Fibroblast of skin of left quadriceps (primary cell): Measurements from ENCODE around the gene ZNF232.
"Not testable (repeated sequence)": the region's sequence is repeated elsewhere in the genome, so short reads cannot be mapped to it uniquely, and the experiment has no call there.

Experiments
- DNase-seq, 2 experiments: peaks; one replicate each; pipeline ENCODE4 v3.0.0-alpha.2; 2013; ENCODE audit warnings: low read depth in 2 of 2

Gene ZNF232

GRCh38 chr17:5129770-5130169 is 18.1 kb upstream of the ZNF232 start:
- DNase-seq = not testable (repeated sequence)

- no peak for DNase-seq
Measured at GRCh38 chr17:5128905-5129535, 17.3 kb upstream of the ZNF232 start.

- DNase-seq = not testable (repeated sequence)
Measured at GRCh38 chr17:5128387-5128786, 16.7 kb upstream of the ZNF232 start.

- no peak for DNase-seq
Measured at GRCh38 chr17:5127910-5128309, 16.2 kb upstream of the ZNF232 start.

- DNase-seq = no peak
Measured at GRCh38 chr17:5126719-5127488, 15.2 kb upstream of the ZNF232 start.

GRCh38 chr17:5124896-5125295 is 13.2 kb upstream of the ZNF232 start:
- DNase-seq = not testable (repeated sequence)

GRCh38 chr17:5124125-5124760 is 12.6 kb upstream of the ZNF232 start:
- DNase-seq = not testable (repeated sequence)

- no peak for DNase-seq
Measured at GRCh38 chr17:5123343-5124124, 11.9 kb upstream of the ZNF232 start.

GRCh38 chr17:5122586-5123342 is 11.1 kb upstream of the ZNF232 start:
- DNase-seq = no peak

- not testable (repeated sequence) for DNase-seq
Measured at GRCh38 chr17:5122056-5122455, 10.4 kb upstream of the ZNF232 start.

- no peak for DNase-seq
Measured at GRCh38 chr17:5121186-5121841, 9.6 kb upstream of the ZNF232 start.

GRCh38 chr17:5120436-5121185 is 8.9 kb upstream of the ZNF232 start:
- not testable (repeated sequence) for DNase-seq

- DNase-seq = no peak
Measured at GRCh38 chr17:5120036-5120435, 8.4 kb upstream of the ZNF232 start.

- no peak for DNase-seq
Measured at GRCh38 chr17:5118219-5118618, 6.5 kb upstream of the ZNF232 start.

- DNase-seq = no peak
Measured at GRCh38 chr17:5115673-5116651, 4.3 kb upstream of the ZNF232 start, which contains the start of gene USP6. USP6 (plus strand) TSS chr17:5116032; CDS start chr17:5130368, 14,336 bp downstream.

- DNase-seq = no peak
Measured at GRCh38 chr17:5110816-5111215, 862 bp downstream of the ZNF232 start.

- DNase-seq = no peak
Measured at GRCh38 chr17:5100832-5101231, 10.8 kb downstream of the ZNF232 start.

GRCh38 chr17:5099271-5099670 is 12.4 kb downstream of the ZNF232 start:
- no peak for DNase-seq
